GM21737 (cell line): ENCODE results near the gene PRAMEF11.

Source experiments
- ATAC-seq: cut with Tn5 transposase; IDR thresholded peaks from one replicate; pipeline ENCODE4 v1.9.1; 2021; ENCODE audit warnings: mild to moderate bottlenecking, moderate library complexity; ENCODE audit not compliant: unreplicated experiment

The PRAMEF11 gene

DNA sequence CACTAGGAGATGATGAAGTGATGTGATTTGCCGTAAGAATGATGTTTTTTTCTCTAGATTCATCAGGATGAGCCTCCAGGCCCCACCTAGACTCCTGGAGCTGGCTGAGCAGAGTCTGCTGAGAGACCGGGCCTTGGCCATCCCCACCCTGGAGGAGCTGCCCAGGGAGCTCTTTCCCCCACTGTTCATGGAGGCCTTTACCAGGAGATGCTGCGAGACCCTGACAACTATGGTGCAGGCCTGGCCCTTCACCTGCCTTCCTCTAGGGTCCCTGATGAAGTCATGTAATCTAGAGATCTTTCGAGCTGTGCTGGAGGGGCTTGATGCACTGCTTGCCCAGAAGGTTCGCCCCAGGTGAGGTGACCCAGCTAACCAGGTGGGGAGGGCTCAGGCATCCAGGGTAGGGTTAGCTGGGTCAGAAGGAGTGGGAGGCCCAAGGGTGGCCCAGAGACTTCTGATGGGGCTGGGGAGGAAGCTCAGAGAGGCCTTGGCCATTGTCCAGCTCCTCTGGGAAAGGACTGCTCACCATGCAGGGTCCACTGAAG, 56.3 kb downstream of the PRAMEF11 start:
- no peak for ATAC-seq
